Measurements from ENCODE around the gene UBASH3B.

Gene UBASH3B

GRCh38 chr11:122649116-122649515 lies 6.4 kb upstream of the UBASH3B start:
- Histone ChIP-seq H3K27me3 (replicated peaks; ENCODE audit: control insufficient read depth, insufficient read depth, low read length) (no peaks in the 10 kb centered on the region), H3K9me3 (ENCODE audit: control insufficient read depth, low read length) (no peaks in the 10 kb centered on the region), H3K9ac (ENCODE audit: low read length) (no peak overlapping the region), H3K4me3 (ENCODE audit: low read length) (no peak overlapping the region), H3K4me1 (ENCODE audit: control insufficient read depth, insufficient read depth, low read length) (peaks cover 25% of the 10 kb centered on the region), H3K36me3 (ENCODE audit: control insufficient read depth, insufficient read depth, low read length, severe bottlenecking) (no peaks in the 10 kb centered on the region)
- no peak for DNase-seq (ENCODE audit: low read depth)

GRCh38 chr11:122650619-122651018 lies 4.9 kb upstream of the UBASH3B start:
- H3K4me1 ChIP-seq (ENCODE audit: control insufficient read depth, insufficient read depth, low read length) = peaks cover 27% of the 10 kb centered on the region
- DNase-seq (ENCODE audit: low read depth) = no peak
- H3K9ac ChIP-seq (ENCODE audit: low read length) = no peak overlapping the region
- H3K4me3 ChIP-seq (ENCODE audit: low read length) = no peak overlapping the region
- no peaks in the 10 kb centered on the region for H3K9me3 ChIP-seq (ENCODE audit: control insufficient read depth, low read length)
- H3K36me3 ChIP-seq (ENCODE audit: control insufficient read depth, insufficient read depth, low read length, severe bottlenecking) = no peaks in the 10 kb centered on the region
- no peaks in the 10 kb centered on the region for H3K27me3 ChIP-seq (replicated peaks; ENCODE audit: control insufficient read depth, insufficient read depth, low read length)

DNA sequence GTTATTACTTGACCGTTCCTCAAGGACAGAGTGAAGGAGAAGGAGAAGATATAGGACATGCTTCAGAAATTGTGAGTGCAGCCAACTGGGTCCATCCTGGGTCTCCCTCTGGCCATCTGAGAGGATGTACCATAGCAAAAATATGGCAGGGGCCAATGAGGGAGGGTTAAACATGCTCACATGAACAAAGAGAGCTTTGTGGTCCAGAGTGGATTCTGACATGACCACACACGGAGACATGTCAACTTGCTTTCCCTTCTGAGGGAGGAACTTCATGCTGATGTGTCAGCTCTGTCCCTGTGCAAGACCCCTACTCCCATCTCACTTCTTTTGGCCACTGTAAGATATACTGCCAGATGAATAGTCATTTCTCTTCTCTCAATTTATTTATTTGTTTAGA lies 3.0 kb upstream of the UBASH3B start:
- no peak for DNase-seq (ENCODE audit: low read depth)
- no peaks in the 10 kb centered on the region for H3K9me3 ChIP-seq (ENCODE audit: control insufficient read depth, low read length)
- H3K36me3 ChIP-seq (ENCODE audit: control insufficient read depth, insufficient read depth, low read length, severe bottlenecking) = no peaks in the 10 kb centered on the region
- no peak overlapping the region for H3K9ac ChIP-seq (ENCODE audit: low read length)
- H3K4me1 ChIP-seq (ENCODE audit: control insufficient read depth, insufficient read depth, low read length) = peaks cover 23% of the 10 kb centered on the region
- H3K27me3 ChIP-seq (replicated peaks; ENCODE audit: control insufficient read depth, insufficient read depth, low read length) = no peaks in the 10 kb centered on the region
- no peak overlapping the region for H3K4me3 ChIP-seq (ENCODE audit: low read length)

GRCh38 chr11:122653916-122654585 lies 1.5 kb upstream of the UBASH3B start:
- H3K4me1 ChIP-seq (ENCODE audit: control insufficient read depth, insufficient read depth, low read length) = peaks cover 19% of the 10 kb centered on the region
- H3K4me3 ChIP-seq (ENCODE audit: low read length) = no peak overlapping the region
- no peak overlapping the region for H3K9ac ChIP-seq (ENCODE audit: low read length)
- H3K9me3 ChIP-seq (ENCODE audit: control insufficient read depth, low read length) = no peaks in the 10 kb centered on the region
- no peaks in the 10 kb centered on the region for H3K27me3 ChIP-seq (replicated peaks; ENCODE audit: control insufficient read depth, insufficient read depth, low read length)
- no peaks in the 10 kb centered on the region for H3K36me3 ChIP-seq (ENCODE audit: control insufficient read depth, insufficient read depth, low read length, severe bottlenecking)
- DNase-seq (ENCODE audit: low read depth) = no peak

GRCh38 chr11:122656073-122656630 lies 630 bp downstream of the UBASH3B start:
- no peaks in the 10 kb centered on the region for H3K9me3 ChIP-seq (ENCODE audit: control insufficient read depth, low read length)
- peak; percentile 93 for DNase-seq (ENCODE audit: low read depth)

GRCh38 chr11:122656631-122657101 lies 1.1 kb downstream of the UBASH3B start:
- Histone ChIP-seq H3K9me3 (ENCODE audit: control insufficient read depth, low read length) (no peaks in the 10 kb centered on the region), H3K9ac (ENCODE audit: low read length) (peak overlapping the region; percentile 87), H3K27me3 (replicated peaks; ENCODE audit: control insufficient read depth, insufficient read depth, low read length) (no peaks in the 10 kb centered on the region), H3K4me3 (ENCODE audit: low read length) (peak overlapping the region; percentile 85), H3K4me1 (ENCODE audit: control insufficient read depth, insufficient read depth, low read length) (peaks cover 19% of the 10 kb centered on the region), H3K36me3 (ENCODE audit: control insufficient read depth, insufficient read depth, low read length, severe bottlenecking) (no peaks in the 10 kb centered on the region)
- DNase-seq (ENCODE audit: low read depth) = peak; percentile 63

More at GRCh38 chr11:122656073-122656630, 630 bp downstream of the UBASH3B start:
- Histone ChIP-seq H3K36me3 (ENCODE audit: control insufficient read depth, insufficient read depth, low read length, severe bottlenecking) (no peaks in the 10 kb centered on the region), H3K27me3 (replicated peaks; ENCODE audit: control insufficient read depth, insufficient read depth, low read length) (no peaks in the 10 kb centered on the region), H3K9ac (ENCODE audit: low read length) (peak overlapping the region; percentile 87), H3K4me3 (ENCODE audit: low read length) (peak overlapping the region; percentile 85), H3K4me1 (ENCODE audit: control insufficient read depth, insufficient read depth, low read length) (peaks cover 19% of the 10 kb centered on the region)

- no peak for DNase-seq (ENCODE audit: low read depth)
- no peak overlapping the region for H3K9ac ChIP-seq (ENCODE audit: low read length)
- no peaks in the 10 kb centered on the region for H3K9me3 ChIP-seq (ENCODE audit: control insufficient read depth, low read length)
- no peaks in the 10 kb centered on the region for H3K36me3 ChIP-seq (ENCODE audit: control insufficient read depth, insufficient read depth, low read length, severe bottlenecking)
- no peaks in the 10 kb centered on the region for H3K27me3 ChIP-seq (replicated peaks; ENCODE audit: control insufficient read depth, insufficient read depth, low read length)
- H3K4me1 ChIP-seq (ENCODE audit: control insufficient read depth, insufficient read depth, low read length) = peaks cover 10% of the 10 kb centered on the region
- H3K4me3 ChIP-seq (ENCODE audit: low read length) = no peak overlapping the region
Measured at GRCh38 chr11:122659676-122660554, 4.4 kb downstream of the UBASH3B start.

GRCh38 chr11:122661182-122661945 lies 5.8 kb downstream of the UBASH3B start:
- peak; percentile 92 for DNase-seq (ENCODE audit: low read depth)
- H3K27me3 ChIP-seq (replicated peaks; ENCODE audit: control insufficient read depth, insufficient read depth, low read length) = no peaks in the 10 kb centered on the region
- peaks cover 6% of the 10 kb centered on the region for H3K4me1 ChIP-seq (ENCODE audit: control insufficient read depth, insufficient read depth, low read length)
- no peaks in the 10 kb centered on the region for H3K9me3 ChIP-seq (ENCODE audit: control insufficient read depth, low read length)
- H3K4me3 ChIP-seq (ENCODE audit: low read length) = no peak overlapping the region
- no peak overlapping the region for H3K9ac ChIP-seq (ENCODE audit: low read length)
- H3K36me3 ChIP-seq (ENCODE audit: control insufficient read depth, insufficient read depth, low read length, severe bottlenecking) = no peaks in the 10 kb centered on the region

DNA sequence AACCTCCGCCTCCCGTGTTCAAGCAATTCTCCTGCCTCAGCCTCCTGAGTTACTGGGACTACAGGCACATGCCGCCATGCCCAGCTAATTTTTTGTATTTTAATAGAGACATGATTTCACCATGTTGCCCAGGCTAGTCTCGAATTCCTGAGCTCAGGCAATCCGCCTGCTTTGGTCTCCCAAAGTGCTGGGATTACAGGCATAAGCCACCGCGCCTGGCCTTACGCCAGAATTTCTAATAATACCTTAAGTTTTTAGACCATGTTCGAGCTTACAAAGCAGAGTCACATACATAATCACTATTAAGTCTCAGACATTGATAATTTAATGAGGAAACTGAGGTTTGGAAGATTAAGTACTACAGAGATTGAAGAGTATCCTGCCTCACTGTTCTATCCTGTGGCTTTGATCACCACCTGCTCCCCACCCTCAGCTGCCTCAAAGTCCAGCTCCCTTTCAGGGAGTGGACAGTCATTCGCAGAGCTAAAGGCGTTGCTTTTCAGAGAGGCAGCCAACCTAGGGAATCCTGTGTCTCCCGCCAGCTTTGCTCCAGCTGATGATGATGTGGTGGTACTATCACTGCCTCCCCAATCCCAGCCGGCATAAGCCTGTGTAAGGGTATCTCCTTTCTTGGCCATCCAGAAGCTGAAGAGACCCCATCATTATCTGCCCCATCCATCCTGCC lies 7.7 kb downstream of the UBASH3B start:
- no peak for DNase-seq (ENCODE audit: low read depth)
- H3K36me3 ChIP-seq (ENCODE audit: control insufficient read depth, insufficient read depth, low read length, severe bottlenecking) = peaks cover 3% of the 10 kb centered on the region
- H3K27me3 ChIP-seq (replicated peaks; ENCODE audit: control insufficient read depth, insufficient read depth, low read length) = no peaks in the 10 kb centered on the region
- no peak overlapping the region for H3K4me3 ChIP-seq (ENCODE audit: low read length)
- no peak overlapping the region for H3K9ac ChIP-seq (ENCODE audit: low read length)
- no peaks in the 10 kb centered on the region for H3K4me1 ChIP-seq (ENCODE audit: control insufficient read depth, insufficient read depth, low read length)
- H3K9me3 ChIP-seq (ENCODE audit: control insufficient read depth, low read length) = no peaks in the 10 kb centered on the region

- Histone ChIP-seq H3K27me3 (replicated peaks; ENCODE audit: control insufficient read depth, insufficient read depth, low read length) (no peaks in the 10 kb centered on the region), H3K4me1 (ENCODE audit: control insufficient read depth, insufficient read depth, low read length) (no peaks in the 10 kb centered on the region), H3K36me3 (ENCODE audit: control insufficient read depth, insufficient read depth, low read length, severe bottlenecking) (peaks cover 3% of the 10 kb centered on the region), H3K9ac (ENCODE audit: low read length) (no peak overlapping the region), H3K4me3 (ENCODE audit: low read length) (no peak overlapping the region), H3K9me3 (ENCODE audit: control insufficient read depth, low read length) (no peaks in the 10 kb centered on the region)
- peak; percentile 37 for DNase-seq (ENCODE audit: low read depth)
Measured at GRCh38 chr11:122663764-122664163, 8.2 kb downstream of the UBASH3B start.

All from adipocyte (in vitro differentiated cells).